GM13977 (cell line): ENCODE measurements around the gene GRK4.

ENCODE experiments used
- DNase-seq: peaks from one replicate; pipeline ENCODE4 v3.0.0; 2012; ENCODE audit warnings: low spot score
- in situ Hi-C: fragments of 300-500 bp; cut with MboI; formaldehyde crosslinking; loops from one replicate; pipeline ENCODE4 v1.12.0; 2022; ENCODE audit warnings: low sequenced_read_pairs, low pct_unique_long_range_greater_than_20kb, mixed read lengths, inconsistent platforms; ENCODE audit not compliant: unreplicated experiment
- TF ChIP-seq, protein P1 (sequence below): IDR thresholded peaks from 2 replicates; pipeline ENCODE4 v1.5.1; 2012; ENCODE audit warnings: mild to moderate bottlenecking, control low read depth; ENCODE audit not compliant: insufficient read depth; ENCODE audit errors: extremely low read depth, missing control alignments

GRK4 gene

DNA sequence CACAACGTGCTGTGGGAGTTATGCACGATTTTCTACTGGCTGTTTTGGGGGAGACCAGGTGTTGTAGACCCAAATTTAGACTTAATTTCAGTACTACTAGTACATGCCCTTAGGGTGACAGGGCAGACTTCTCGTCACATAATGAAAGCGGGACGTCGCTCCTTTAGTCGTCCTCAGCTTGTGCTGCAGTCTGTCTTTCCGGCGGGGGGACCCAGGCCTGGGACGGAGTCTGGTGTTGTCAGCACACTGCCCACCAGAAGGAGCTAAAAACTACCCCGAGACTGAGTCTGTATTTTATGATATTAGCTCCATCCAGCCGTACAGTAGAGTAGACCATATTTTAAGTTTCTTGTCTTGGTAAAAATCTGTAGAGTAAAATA, 35.7 kb upstream of the GRK4 start:
- in situ Hi-C loops: no loop called here
- DNase-seq: no peak
- TF ChIP-seq, protein P1, sequence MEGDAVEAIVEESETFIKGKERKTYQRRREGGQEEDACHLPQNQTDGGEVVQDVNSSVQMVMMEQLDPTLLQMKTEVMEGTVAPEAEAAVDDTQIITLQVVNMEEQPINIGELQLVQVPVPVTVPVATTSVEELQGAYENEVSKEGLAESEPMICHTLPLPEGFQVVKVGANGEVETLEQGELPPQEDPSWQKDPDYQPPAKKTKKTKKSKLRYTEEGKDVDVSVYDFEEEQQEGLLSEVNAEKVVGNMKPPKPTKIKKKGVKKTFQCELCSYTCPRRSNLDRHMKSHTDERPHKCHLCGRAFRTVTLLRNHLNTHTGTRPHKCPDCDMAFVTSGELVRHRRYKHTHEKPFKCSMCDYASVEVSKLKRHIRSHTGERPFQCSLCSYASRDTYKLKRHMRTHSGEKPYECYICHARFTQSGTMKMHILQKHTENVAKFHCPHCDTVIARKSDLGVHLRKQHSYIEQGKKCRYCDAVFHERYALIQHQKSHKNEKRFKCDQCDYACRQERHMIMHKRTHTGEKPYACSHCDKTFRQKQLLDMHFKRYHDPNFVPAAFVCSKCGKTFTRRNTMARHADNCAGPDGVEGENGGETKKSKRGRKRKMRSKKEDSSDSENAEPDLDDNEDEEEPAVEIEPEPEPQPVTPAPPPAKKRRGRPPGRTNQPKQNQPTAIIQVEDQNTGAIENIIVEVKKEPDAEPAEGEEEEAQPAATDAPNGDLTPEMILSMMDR: no peak

DNA sequence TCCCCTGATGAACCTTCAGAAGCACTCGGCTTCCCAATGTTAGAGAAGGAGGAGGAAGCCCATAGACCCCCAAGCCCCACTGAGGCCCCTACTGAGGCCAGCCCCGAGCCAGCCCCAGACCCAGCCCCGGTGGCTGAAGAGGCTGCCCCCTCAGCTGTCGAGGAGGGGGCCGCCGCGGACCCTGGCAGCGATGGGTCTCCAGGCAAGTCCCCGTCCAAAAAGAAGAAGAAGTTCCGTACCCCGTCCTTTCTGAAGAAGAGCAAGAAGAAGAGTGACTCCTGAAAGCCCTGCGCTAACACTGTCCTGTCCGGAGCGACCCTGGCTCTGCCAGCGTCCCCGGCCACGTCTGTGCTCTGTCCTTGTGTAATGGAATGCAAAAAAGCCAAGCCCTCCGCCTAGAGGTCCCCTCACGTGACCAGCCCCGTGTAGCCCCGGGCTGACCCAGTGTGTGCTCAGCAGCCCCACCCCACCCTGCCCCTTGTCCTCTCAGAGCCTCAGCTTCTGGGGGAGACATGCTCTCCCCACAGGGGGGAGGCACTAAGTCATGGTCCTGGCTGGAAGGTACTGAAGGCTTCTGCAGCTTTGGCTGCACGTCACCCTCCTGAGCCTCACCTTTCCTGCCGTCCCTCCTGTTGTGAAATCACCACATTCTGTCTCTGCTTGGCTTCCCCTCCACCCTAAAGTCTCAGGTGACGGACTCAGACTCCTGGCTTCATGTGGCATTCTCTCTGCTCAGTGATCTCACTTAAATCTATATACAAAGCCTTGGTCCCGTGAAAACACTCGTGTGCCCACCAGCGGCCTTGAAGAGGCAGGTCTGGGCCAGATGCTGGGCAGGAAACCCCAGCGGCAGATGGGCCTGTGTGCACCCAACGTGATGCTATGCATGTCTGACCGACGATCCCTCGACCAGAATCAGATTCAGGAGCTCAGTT, 34.9 kb upstream of the GRK4 start:
- in situ Hi-C loops: no loop called here

DNA sequence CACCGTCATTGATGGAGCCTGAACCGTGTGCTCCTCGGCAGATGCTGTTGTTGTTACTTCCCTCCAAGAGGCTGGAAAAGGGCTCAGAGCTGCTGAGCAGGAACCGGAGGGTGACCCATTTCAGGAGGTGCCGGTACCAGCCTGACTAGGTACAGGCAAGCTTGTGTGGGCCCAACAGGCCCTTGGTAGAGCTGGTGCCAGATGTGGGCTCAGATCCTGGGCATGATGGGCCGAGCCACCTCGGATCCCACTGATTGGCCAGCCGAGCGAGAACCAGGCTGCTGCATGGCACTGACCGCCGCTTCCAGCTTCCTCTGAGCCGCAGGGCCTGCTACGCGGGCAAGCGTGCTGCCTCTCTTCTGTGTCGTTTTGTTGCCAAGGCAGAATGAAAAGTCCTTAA, 33.9 kb upstream of the GRK4 start:
- TF ChIP-seq, protein P1: no peak
- no peak for DNase-seq
- in situ Hi-C loops: no loop called here

More for the DNA sequence above, 34.9 kb upstream of the GRK4 start:
- TF ChIP-seq, protein P1: no peak
- no peak for DNase-seq

DNA sequence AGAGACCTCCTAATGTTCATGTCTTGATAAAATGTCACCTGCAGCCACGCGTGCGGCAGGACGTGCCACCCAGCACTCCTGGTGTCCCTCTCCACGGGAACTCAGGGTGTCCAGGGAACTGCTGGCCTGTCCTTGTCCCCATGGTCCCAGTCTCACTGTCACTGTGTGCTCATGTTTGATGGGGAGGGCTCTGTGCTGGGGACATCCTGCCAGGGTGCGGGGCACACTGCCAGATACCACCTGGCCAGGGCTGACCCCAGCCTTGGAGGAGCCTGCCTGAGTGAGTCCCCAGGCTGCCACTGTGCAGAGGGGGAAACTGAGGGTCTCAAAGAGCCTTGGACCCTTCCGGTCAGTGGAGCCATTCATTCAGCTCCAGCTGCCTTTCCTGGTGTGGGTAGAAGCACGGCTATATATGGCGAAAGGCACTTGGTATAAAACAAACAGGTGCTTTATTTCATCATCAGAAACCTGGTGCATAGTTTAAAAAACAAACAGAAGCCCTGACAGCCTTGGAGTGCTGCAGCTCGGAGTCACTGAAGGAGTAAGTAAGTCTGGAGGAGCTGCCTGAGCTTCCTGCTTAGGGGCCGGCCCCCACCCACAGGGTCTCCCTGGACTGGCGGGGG, 33.1 kb upstream of the GRK4 start:
- TF ChIP-seq, protein P1: no peak
- in situ Hi-C loops: loop anchor here (10.0 kb wide), 1 partner anchor 155 kb away; no protein-coding TSS in a partner anchor
- no peak for DNase-seq

DNA sequence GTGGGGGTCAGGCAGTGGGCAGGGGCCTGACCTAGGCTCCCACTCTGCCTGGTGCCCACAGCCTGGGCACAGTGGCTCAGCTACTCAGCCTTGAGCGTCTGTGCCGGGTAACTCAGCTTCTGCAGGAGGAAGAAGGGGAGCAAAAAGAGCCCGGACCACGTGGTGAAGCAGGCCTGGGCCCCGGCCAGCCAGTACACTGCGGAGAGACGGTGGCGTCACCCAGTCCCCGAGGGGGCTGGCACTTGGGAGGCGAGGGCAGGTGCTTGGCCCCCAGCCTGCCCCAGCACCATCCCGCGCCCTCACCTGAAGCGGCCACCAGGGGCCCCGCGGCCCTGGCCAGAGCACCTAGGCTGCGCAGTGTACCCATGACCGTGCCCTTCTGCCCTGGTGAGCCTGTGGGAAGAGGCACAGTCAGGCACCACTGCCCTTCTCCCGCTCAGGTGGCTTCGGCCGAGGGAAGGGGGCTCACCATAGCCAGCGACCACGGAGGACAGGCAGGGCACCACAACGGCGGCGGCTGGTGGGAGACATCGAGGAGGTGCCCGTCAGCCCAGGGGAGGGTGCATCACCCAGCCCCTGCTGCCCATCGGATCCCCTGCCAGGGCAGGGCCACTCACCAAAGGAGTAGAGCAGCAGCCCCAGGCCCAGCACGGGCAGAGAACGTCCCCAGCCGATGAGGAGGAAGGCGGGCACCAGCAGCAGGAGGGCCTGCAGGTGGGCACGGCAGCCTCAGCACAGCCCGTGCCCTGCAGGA, 32.4 kb upstream of the GRK4 start:
- in situ Hi-C loops: loop anchor here (10.0 kb wide), 1 partner anchor 156 kb away; no protein-coding TSS in a partner anchor
- no peak for DNase-seq
- TF ChIP-seq, protein P1: peak; percentile 7
